ENCODE measurements around the gene TXNDC11.
A peak's percentile ranks its signal among the peaks of the same experiment; 100 is the strongest.

TXNDC11 gene

GRCh38 chr16:11748404-11749254 is 6.0 kb upstream of the TXNDC11 start:
- no peak for DNase-seq

- no peak for DNase-seq
These were observed 5.3 kb upstream of the TXNDC11 start for GRCh38 chr16:11747949-11748403.

- no peak for DNase-seq
These were observed 1.4 kb upstream of the TXNDC11 start for GRCh38 chr16:11744075-11744470.

GRCh38 chr16:11743308-11744074 is 834 bp upstream of the TXNDC11 start:
- DNase-seq, result peak; percentile 62 to 80

GRCh38 chr16:11742093-11742535 is 543 bp downstream of the TXNDC11 start:
- DNase-seq, result peak; percentile 22 to 50

GRCh38 chr16:11740567-11740966 is 2.1 kb downstream of the TXNDC11 start:
- no peak for DNase-seq

- no peak for DNase-seq
These were observed 3.7 kb downstream of the TXNDC11 start for GRCh38 chr16:11738742-11739544.

- no peak for DNase-seq
These were observed 4.9 kb downstream of the TXNDC11 start for GRCh38 chr16:11737713-11738112.

GRCh38 chr16:11736903-11737302 is 5.8 kb downstream of the TXNDC11 start:
- no peak for DNase-seq

- DNase-seq, result no peak
These were observed 6.9 kb downstream of the TXNDC11 start for GRCh38 chr16:11735787-11736186.

GRCh38 chr16:11734653-11735043 is 8.0 kb downstream of the TXNDC11 start:
- DNase-seq, result no peak

GRCh38 chr16:11734025-11734652 is 8.5 kb downstream of the TXNDC11 start:
- no peak for DNase-seq

- DNase-seq, result no peak
These were observed 11.4 kb downstream of the TXNDC11 start for GRCh38 chr16:11731222-11731621.

- no peak for DNase-seq
These were observed 12.9 kb downstream of the TXNDC11 start for GRCh38 chr16:11729787-11730186.

GRCh38 chr16:11727796-11728543 is 14.7 kb downstream of the TXNDC11 start:
- DNase-seq, result no peak

- DNase-seq, result no peak
These were observed 16.6 kb downstream of the TXNDC11 start for GRCh38 chr16:11726008-11726407.

GRCh38 chr16:11725457-11725856 is 17.2 kb downstream of the TXNDC11 start:
- DNase-seq, result no peak

- no peak for DNase-seq
These were observed 20.2 kb downstream of the TXNDC11 start for GRCh38 chr16:11722468-11722808.

- DNase-seq, result no peak
These were observed 20.7 kb downstream of the TXNDC11 start for GRCh38 chr16:11721781-11722467.

- DNase-seq, result no peak
These were observed 22.9 kb downstream of the TXNDC11 start for GRCh38 chr16:11719762-11720161.

- no peak for DNase-seq
These were observed 23.5 kb downstream of the TXNDC11 start for GRCh38 chr16:11719171-11719570.

Data from CD4-positive, alpha-beta T cell treated with Interferon alpha-2 for 1 hour (primary cell).